Stomach (tissue), 9 donors: ENCODE measurements around the gene NFRKB. TPM values are rescaled to one million over a fixed set of nuclear protein-coding genes. Genes with fewer than 3 reads are reported as not detected.

Source experiments
- DNase-seq, 2 donors: peaks; one replicate each; pipeline versions ENCODE4 v3.0.0 to v3.0.0-alpha.2; 2013 to 2019
- H3K27ac ChIP-seq, 5 donors: fragments of 200-600 bp in 4 of 5; sonication (generic) in 4 of 5; one replicate each; pipeline ENCODE4 v1.5.1; 2013 to 2019; ENCODE audit warnings: mild to moderate bottlenecking in 1 of 5, moderate library complexity in 1 of 5
- H3K27me3 ChIP-seq, 3 donors: fragments of 200-600 bp; sonication (generic); one replicate each; pipeline ENCODE4 v1.5.1; 2017 to 2019; ENCODE audit warnings: mixed run types in 1 of 3
- H3K36me3 ChIP-seq, 4 donors: fragments of 200-600 bp; sonication (generic); 1 replicate in 3 of 4; 2 replicates in 1 of 4; pipeline ENCODE4 v1.5.1; 2016 to 2019
- H3K4me1 ChIP-seq, 4 donors: fragments of 200-600 bp; sonication (generic); one replicate each; pipeline ENCODE4 v1.5.1; 2016 to 2019
- H3K4me3 ChIP-seq, 4 donors: fragments of 200-600 bp; sonication (generic) in 3 of 4; one replicate each; pipeline ENCODE4 v1.5.1; 2016 to 2019; ENCODE audit warnings: mild to moderate bottlenecking in 1 of 4
- H3K9me3 ChIP-seq, 4 donors: fragments of 200-600 bp; sonication (generic); one replicate each; pipeline ENCODE4 v1.5.1; 2016 to 2019
- EP300 ChIP-seq: sonication (generic); formaldehyde crosslinking; IDR thresholded peaks from one replicate; pipeline ENCODE4 v1.6.1; 2017; ENCODE audit warnings: antibody characterized with exemption
- POLR2A ChIP-seq, 4 donors: fragments of 450-650 bp; IDR thresholded peaks; one replicate each; pipeline ENCODE4 v1.6.1; 2016; ENCODE audit warnings: antibody characterized with exemption in 4 of 4, control low read depth in 2 of 4, mild to moderate bottlenecking in 1 of 4, moderate library complexity in 1 of 4
- POLR2AphosphoS5 ChIP-seq, 3 donors: sonication (generic); formaldehyde crosslinking; IDR thresholded peaks; one replicate each; pipeline ENCODE4 v1.6.1; 2016; ENCODE audit warnings: antibody characterized with exemption in 3 of 3
- WGBS, 5 donors: extraction: QIAGEN DNeasy Blood & Tissue Kit in 3 of 5; methylation state at CpG; one replicate each; pipeline versions ENCODE4 v1.1.5 to v1.1.7; 2013 to 2018; 5-methylcytosine and 5-hydroxymethylcytosine counted together
- intact Hi-C: fragments of 100-400 bp; cut with DNase I; formaldehyde crosslinking; loops from one replicate; pipeline ENCODE4 v1.15.1; 2023; ENCODE audit warnings: low total_unique reads
- polyA plus RNA-seq, 3 donors: library from polyadenylated mRNA; stranded (reverse); fragments of 200-250 nt; gene quantifications; one replicate each; pipeline ENCODE4 v1.2.3, GENCODE V29; 2013
- total RNA-seq, 5 donors: library from RNA; depleted of rRNA; stranded (reverse); fragments of >200 nt; gene quantifications; one replicate each; pipeline versions ENCODE4 v1.1.0 to v1.2.3, GENCODE V29; 2014 to 2016
- TF ChIP-seq, protein P1 (sequence below), 7 experiments: fragments of 450-650 bp in 4 of 7; fragments of 200-600 bp in 3 of 7; sonication (generic) in 3 of 7; IDR thresholded peaks; one replicate each; pipeline ENCODE4 v1.5.1; 2016 to 2019; ENCODE audit warnings: antibody characterized with exemption in 7 of 7, control low read depth in 2 of 7, mild to moderate bottlenecking in 1 of 7
- donor health status: healthy with polysubstance abuse.
- donor health status: Bipolar disorder and iron deficiency.
- donor health status: healthy.

NFRKB gene
- total and polyA plus RNA-seq, 8 donors: 4.4 to 127 (median 14.5) TPM

DNA sequence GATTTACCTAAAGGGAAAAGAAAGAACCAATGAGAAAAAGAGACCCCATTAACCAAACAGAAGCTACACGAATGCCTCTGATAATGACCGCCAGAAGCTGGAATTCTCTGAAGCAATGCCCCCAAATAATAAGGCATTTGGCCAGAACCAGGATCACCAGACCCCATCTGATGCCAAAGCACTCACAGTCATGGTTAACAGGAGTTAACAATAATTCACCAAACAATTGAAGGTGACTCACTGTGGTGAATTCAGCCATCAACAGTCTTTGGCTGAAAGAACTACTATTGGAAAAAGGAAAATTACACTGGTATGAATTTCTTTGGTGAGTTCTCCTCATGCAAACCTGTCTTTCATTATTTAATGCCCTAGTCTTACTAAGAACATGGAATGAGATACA, 21.9 kb upstream of the NFRKB start:
- TF ChIP-seq POLR2AphosphoS5 (IDR thresholded peaks at IDR 0.05) (no peak), POLR2A (IDR thresholded peaks at IDR 0.05) (no peak), EP300 (no peak)
- TF ChIP-seq, protein P1, sequence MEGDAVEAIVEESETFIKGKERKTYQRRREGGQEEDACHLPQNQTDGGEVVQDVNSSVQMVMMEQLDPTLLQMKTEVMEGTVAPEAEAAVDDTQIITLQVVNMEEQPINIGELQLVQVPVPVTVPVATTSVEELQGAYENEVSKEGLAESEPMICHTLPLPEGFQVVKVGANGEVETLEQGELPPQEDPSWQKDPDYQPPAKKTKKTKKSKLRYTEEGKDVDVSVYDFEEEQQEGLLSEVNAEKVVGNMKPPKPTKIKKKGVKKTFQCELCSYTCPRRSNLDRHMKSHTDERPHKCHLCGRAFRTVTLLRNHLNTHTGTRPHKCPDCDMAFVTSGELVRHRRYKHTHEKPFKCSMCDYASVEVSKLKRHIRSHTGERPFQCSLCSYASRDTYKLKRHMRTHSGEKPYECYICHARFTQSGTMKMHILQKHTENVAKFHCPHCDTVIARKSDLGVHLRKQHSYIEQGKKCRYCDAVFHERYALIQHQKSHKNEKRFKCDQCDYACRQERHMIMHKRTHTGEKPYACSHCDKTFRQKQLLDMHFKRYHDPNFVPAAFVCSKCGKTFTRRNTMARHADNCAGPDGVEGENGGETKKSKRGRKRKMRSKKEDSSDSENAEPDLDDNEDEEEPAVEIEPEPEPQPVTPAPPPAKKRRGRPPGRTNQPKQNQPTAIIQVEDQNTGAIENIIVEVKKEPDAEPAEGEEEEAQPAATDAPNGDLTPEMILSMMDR (IDR thresholded peaks at IDR 0.05): no peak
- Histone ChIP-seq H3K27ac (no peak overlapping the region), H3K4me1 (no peaks in the 10 kb centered on the region), H3K4me3 (no peak overlapping the region), H3K9me3 (no peaks in the 10 kb centered on the region), H3K36me3 (peaks cover 27 to 88% (median 80%) of the 10 kb centered on the region in 4 donors), H3K27me3 (no peaks in the 10 kb centered on the region)
- DNase-seq: no peak
- WGBS, 5 donors: 79 to 93% (median 92%) methylated on average over 2 of the region's 2 CpGs
- intact Hi-C loops: no loop called here

DNA sequence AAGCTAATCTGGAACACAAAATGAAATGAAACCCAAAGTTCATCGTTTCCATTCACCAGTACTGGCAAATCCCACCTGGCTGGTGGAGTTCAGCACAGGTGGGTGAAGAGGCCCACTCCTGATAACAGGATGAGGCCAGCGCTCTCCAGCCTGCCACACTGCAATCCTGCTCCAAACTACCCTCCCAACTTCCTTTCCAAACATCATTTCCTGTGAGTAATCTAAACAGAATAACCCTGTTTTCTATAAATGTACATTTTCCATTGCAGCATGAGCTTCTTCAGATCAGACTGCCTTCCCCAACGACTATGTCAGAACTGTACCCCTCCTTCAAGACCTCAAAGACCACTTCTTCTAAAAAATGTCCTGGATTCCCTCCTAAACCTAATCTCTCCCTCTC, 15.9 kb upstream of the NFRKB start:
- Histone ChIP-seq H3K4me3 (no peak overlapping the region), H3K4me1 (no peaks in the 10 kb centered on the region), H3K27ac (no peak overlapping the region), H3K36me3 (peaks cover 39 to 97% (median 85%) of the 10 kb centered on the region in 4 donors), H3K9me3 (no peaks in the 10 kb centered on the region), H3K27me3 (no peaks in the 10 kb centered on the region)
- 51 to 62% (median 56%) methylated on average over 3 of the region's 3 CpGs for WGBS, 5 donors
- intact Hi-C loops: no loop called here
- peak in 1 of 2 donors; percentile 23 for DNase-seq
- TF ChIP-seq POLR2AphosphoS5 (IDR thresholded peaks at IDR 0.05) (no peak), EP300 (no peak), POLR2A (IDR thresholded peaks at IDR 0.05) (no peak)
- TF ChIP-seq, protein P1 (IDR thresholded peaks at IDR 0.05): no peak

DNA sequence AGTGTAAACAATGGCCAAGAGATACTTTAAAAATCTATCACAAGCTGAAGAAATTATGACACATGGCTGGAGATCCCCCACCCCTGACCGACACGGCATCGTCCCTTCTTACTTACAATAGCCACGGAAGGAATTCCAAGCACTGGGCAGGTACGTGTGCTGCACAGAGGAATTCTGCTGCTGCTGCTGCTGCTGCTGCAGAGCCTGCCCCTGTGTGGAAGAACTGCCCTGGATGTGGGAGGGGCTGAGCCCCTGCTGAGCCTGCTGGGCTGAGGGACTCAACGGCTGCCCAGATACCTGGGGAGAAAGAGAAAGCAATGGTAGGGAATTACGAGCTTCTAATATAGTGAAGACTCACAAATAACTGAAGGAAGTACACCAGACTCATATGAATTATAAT, 15.0 kb upstream of the NFRKB start:
- no peaks in the 10 kb centered on the region for H3K9me3 ChIP-seq
- DNase-seq: no peak
- TF ChIP-seq POLR2A (IDR thresholded peaks at IDR 0.05) (no peak), EP300 (no peak)
- TF ChIP-seq, protein P1 (IDR thresholded peaks at IDR 0.05): no peak
- WGBS, 5 donors: 85 to 96% (median 88%) methylated on average over 7 of the region's 7 CpGs
- intact Hi-C loops: no loop called here
- no peak overlapping the region for H3K27ac ChIP-seq
- no peaks in the 10 kb centered on the region for H3K4me1 ChIP-seq
- H3K36me3 ChIP-seq: peaks cover 33 to 95% (median 85%) of the 10 kb centered on the region in 4 donors
- H3K4me3 ChIP-seq: no peak overlapping the region
- no peaks in the 10 kb centered on the region for H3K27me3 ChIP-seq

DNA sequence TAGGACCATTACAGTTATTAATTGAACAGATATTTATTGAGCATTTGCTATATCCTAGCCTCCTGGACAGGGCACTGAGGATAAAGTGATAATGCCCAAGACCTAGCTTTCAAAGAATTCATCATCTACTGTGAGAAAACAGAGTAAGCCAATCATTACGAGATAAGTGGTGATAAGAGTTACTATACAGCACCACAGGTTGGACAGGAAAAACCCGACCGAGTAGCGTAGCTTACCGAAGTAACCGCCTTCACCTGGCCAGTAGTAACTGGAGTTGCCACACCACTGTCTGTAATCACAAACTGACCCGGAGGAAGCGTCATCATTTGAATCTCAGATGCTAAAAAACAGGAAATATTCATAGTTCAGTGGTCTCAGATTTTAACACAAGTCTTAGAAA, 10.0 kb upstream of the NFRKB start:
- no peak overlapping the region for H3K27ac ChIP-seq
- H3K36me3 ChIP-seq: peaks cover 15 to 85% (median 83%) of the 10 kb centered on the region in 4 donors
- WGBS, 5 donors: 60 to 80% (median 72%) methylated on average over 8 of the region's 8 CpGs
- no peak overlapping the region for H3K4me3 ChIP-seq
- no peaks in the 10 kb centered on the region for H3K4me1 ChIP-seq
- intact Hi-C loops: no loop called here
- no peaks in the 10 kb centered on the region for H3K9me3 ChIP-seq
- peak in 1 of 2 donors; percentile 19 for DNase-seq
- no peaks in the 10 kb centered on the region for H3K27me3 ChIP-seq
- TF ChIP-seq POLR2A (IDR thresholded peaks at IDR 0.05) (no peak), EP300 (no peak), POLR2AphosphoS5 (IDR thresholded peaks at IDR 0.05) (no peak)
- TF ChIP-seq, protein P1 (IDR thresholded peaks at IDR 0.05): no peak
